Measurements from ENCODE around the gene NDC1.
A peak's percentile ranks its signal among the peaks of the same experiment; 100 is the strongest.
"Not testable (repeated sequence)": the region's sequence is repeated elsewhere in the genome, so short reads cannot be mapped to it uniquely, and the experiment has no call there.

Gene NDC1

GRCh38 chr1:53766194-53766742, 71.8 kb downstream of the NDC1 start:
- DNase-seq (ENCODE audit: low read depth): no peak
- H3K4me3 ChIP-seq (ENCODE audit: low read depth, low read length): no peak overlapping the region
- TF ChIP-seq CTCF (conservative IDR thresholded peaks at IDR 0.05; ENCODE audit: low read depth, low read length): no peak

- peak; percentile 80 for DNase-seq (ENCODE audit: low read depth)
Observed at GRCh38 chr1:53765657-53766056, 72.4 kb downstream of the NDC1 start.

GRCh38 chr1:53763911-53764310, 74.2 kb downstream of the NDC1 start:
- no peak for TF ChIP-seq CTCF (conservative IDR thresholded peaks at IDR 0.05; ENCODE audit: low read depth, low read length)
- DNase-seq (ENCODE audit: low read depth): no peak

More at GRCh38 chr1:53765657-53766056, 72.4 kb downstream of the NDC1 start:
- no peak overlapping the region for H3K4me3 ChIP-seq (ENCODE audit: low read depth, low read length)
- TF ChIP-seq CTCF (conservative IDR thresholded peaks at IDR 0.05; ENCODE audit: low read depth, low read length): no peak

GRCh38 chr1:53763461-53763860, 74.6 kb downstream of the NDC1 start:
- peak; percentile 33 for TF ChIP-seq CTCF (conservative IDR thresholded peaks at IDR 0.05; ENCODE audit: low read depth, low read length)
- no peak for DNase-seq (ENCODE audit: low read depth)
- H3K4me3 ChIP-seq (ENCODE audit: low read depth, low read length): no peak overlapping the region

More at GRCh38 chr1:53763911-53764310, 74.2 kb downstream of the NDC1 start:
- no peak overlapping the region for H3K4me3 ChIP-seq (ENCODE audit: low read depth, low read length)

GRCh38 chr1:53760497-53760896, 77.6 kb downstream of the NDC1 start:
- not testable (repeated sequence) for DNase-seq (ENCODE audit: low read depth); H3K4me3 ChIP-seq (ENCODE audit: low read depth, low read length)

- no peak for DNase-seq (ENCODE audit: low read depth)
- H3K4me3 ChIP-seq (ENCODE audit: low read depth, low read length): no peak overlapping the region
- no peak for TF ChIP-seq CTCF (conservative IDR thresholded peaks at IDR 0.05; ENCODE audit: low read depth, low read length)
Observed at GRCh38 chr1:53755874-53756273, 82.2 kb downstream of the NDC1 start.

GRCh38 chr1:53754484-53755312, 83.4 kb downstream of the NDC1 start:
- TF ChIP-seq CTCF (conservative IDR thresholded peaks at IDR 0.05; ENCODE audit: low read depth, low read length): peak; percentile 86
- no peak overlapping the region for H3K4me3 ChIP-seq (ENCODE audit: low read depth, low read length)
- peak; percentile 85 for DNase-seq (ENCODE audit: low read depth)

All from choroid plexus epithelial cell (primary cell).